ENCODE measurements around the gene AGBL4.

Gene AGBL4

GRCh38 chr1:50023292-50024159 lies at the start of gene AGBL4:
AGBL4 (minus strand) TSS chr1:50023954.
- POLR2A ChIA-PET = no interaction called here
- TF ChIP-seq, protein P1, sequence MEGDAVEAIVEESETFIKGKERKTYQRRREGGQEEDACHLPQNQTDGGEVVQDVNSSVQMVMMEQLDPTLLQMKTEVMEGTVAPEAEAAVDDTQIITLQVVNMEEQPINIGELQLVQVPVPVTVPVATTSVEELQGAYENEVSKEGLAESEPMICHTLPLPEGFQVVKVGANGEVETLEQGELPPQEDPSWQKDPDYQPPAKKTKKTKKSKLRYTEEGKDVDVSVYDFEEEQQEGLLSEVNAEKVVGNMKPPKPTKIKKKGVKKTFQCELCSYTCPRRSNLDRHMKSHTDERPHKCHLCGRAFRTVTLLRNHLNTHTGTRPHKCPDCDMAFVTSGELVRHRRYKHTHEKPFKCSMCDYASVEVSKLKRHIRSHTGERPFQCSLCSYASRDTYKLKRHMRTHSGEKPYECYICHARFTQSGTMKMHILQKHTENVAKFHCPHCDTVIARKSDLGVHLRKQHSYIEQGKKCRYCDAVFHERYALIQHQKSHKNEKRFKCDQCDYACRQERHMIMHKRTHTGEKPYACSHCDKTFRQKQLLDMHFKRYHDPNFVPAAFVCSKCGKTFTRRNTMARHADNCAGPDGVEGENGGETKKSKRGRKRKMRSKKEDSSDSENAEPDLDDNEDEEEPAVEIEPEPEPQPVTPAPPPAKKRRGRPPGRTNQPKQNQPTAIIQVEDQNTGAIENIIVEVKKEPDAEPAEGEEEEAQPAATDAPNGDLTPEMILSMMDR (IDR thresholded peaks at IDR 0.05; ENCODE audit: control extremely low read depth, extremely low read depth, low read depth, missing control alignments) = no peak
- DNase-seq (ENCODE audit: extremely low spot score) = peak; percentile 38
- CTCF ChIA-PET = interaction anchor here (1.0 to 1.2 kb wide), 2 partner anchors 30 to 35 kb away, joined by 3 to 4 read pairs; no protein-coding TSS in a partner anchor

DNA sequence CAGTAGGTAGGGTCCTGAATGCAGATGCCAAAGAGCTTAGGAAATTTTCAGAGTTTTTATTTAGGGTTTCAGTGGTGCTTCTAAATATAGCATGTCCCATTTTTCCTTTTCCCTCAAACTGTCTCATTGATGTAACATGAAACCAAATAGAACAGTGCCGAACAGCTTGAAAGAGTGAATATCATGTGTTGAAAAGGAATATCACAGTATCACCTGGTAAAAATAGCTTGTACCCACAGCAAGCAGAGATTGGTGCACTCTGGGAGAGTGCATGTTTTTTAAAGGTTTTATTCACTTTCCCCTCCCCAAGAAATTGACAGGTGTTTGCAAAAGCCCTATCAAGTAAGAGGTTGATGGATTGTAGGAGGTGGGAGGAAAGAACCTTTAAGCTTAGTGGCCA lies 43.1 kb upstream of the AGBL4 start:
- ChIA-PET CTCF (interaction anchor here (1.4 kb wide), 1 partner anchor 21 kb away, joined by 3 read pairs; no protein-coding TSS in a partner anchor), POLR2A (no interaction called here)
- DNase-seq (ENCODE audit: extremely low spot score) = no peak
- TF ChIP-seq, protein P1 (IDR thresholded peaks at IDR 0.05; ENCODE audit: control extremely low read depth, extremely low read depth, low read depth, missing control alignments) = no peak

DNA sequence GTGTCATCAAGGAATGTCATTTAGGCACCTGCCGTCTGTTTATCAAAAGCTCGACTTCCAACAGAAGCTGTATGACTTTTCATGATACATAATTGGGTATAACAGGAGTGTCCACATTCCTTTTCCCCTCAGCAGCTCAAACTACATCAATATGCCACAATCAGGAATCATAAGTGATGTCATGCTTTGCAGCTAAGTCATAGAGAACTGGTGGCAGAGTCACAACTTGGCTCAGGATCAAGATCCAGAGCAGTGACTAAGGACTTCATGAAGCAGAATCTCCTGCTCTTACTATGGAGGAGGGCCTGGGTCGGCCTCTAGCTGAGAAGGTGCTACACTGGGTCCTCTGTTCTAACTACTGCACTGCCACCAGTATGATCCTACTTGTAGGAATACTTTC lies 36.5 kb upstream of the AGBL4 start:
- POLR2A ChIA-PET = no interaction called here
- DNase-seq (ENCODE audit: extremely low spot score) = no peak

GRCh38 chr1:50048791-50049190 lies 25.0 kb upstream of the AGBL4 start:
- ChIA-PET CTCF (no interaction called here), POLR2A (no interaction called here)
- DNase-seq (ENCODE audit: extremely low spot score) = no peak
- TF ChIP-seq, protein P1 (IDR thresholded peaks at IDR 0.05; ENCODE audit: control extremely low read depth, extremely low read depth, low read depth, missing control alignments) = no peak

More for the DNA sequence above, 36.5 kb upstream of the AGBL4 start:
- CTCF ChIA-PET = no interaction called here
- TF ChIP-seq, protein P1 (IDR thresholded peaks at IDR 0.05; ENCODE audit: control extremely low read depth, extremely low read depth, low read depth, missing control alignments) = no peak

DNA sequence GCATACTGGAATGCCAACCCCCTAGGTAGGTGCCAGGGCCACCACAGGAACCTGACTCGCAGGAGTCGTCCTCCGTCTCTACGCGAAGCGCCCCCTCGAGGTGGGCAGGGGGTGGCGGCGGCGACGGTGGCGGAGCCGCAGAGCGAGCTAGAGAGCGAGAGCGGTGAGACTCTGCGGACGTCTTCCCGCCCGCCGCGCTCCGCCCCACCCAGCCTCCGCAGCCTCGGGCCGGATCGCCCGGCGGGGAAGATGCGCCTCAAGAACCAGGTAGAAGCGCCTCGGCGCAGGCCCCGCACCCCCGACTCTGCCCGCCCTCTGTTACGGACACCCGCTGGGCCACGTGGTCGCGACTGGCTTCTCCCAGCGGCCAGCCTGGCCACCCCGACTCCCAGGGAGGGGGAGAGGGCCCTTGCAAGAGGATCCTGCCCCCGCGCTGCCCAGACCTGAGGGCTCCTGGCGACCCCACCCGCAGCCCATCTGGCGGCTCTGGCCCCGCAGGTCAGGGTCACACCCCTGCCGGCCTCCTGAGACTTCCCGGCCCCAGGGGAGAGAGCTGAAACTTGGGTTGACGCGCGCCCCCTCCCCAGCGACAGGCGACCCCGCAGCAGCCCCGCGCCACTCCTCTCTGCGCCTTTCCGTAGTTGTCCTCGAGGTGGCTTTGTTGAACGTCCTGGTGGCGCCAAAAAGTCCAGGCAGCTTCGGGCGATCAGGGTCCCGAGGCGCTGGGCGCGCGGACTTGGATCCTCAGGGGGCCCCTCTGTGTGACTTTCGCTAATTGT lies 24.4 kb upstream of the AGBL4 start:
- TF ChIP-seq, protein P1 (IDR thresholded peaks at IDR 0.05; ENCODE audit: control extremely low read depth, extremely low read depth, low read depth, missing control alignments) = no peak
- DNase-seq (ENCODE audit: extremely low spot score) = peak; percentile 14
- CTCF ChIA-PET = no interaction called here
- POLR2A ChIA-PET = no interaction called here

DNA sequence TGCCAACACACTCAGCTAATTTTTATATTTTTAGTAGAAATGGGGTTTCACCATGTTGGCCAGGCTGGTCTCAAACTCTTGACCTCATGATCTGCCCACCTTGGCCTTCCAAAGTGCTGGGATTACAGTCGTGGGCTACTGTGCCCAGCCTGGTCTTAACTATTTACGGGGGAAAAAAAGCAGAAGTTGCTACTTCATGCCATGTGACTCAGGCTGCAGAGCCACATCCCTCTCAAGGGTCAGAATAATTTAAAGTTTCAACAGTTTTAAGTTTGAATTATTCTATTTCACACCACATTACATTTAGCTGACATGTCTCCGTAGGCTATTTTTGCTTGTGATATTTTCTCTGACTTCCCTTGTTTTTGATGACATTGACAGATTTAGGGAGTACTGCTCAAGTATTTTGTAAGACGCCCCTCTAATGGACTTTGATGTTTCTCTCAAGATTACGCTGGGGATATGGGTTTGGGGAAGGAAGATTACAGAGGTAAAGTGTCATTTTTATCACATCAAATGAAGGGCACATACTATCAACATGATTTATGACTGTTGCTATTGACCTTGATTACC lies 14.6 kb upstream of the AGBL4 start:
- CTCF ChIA-PET = no interaction called here
- DNase-seq (ENCODE audit: extremely low spot score) = no peak
- TF ChIP-seq, protein P1 (IDR thresholded peaks at IDR 0.05; ENCODE audit: control extremely low read depth, extremely low read depth, low read depth, missing control alignments) = no peak
- POLR2A ChIA-PET = no interaction called here

Data from GM10248 (cell line).